ENCODE results near the gene ARHGDIB.

- TF ChIP-seq, protein P1, sequence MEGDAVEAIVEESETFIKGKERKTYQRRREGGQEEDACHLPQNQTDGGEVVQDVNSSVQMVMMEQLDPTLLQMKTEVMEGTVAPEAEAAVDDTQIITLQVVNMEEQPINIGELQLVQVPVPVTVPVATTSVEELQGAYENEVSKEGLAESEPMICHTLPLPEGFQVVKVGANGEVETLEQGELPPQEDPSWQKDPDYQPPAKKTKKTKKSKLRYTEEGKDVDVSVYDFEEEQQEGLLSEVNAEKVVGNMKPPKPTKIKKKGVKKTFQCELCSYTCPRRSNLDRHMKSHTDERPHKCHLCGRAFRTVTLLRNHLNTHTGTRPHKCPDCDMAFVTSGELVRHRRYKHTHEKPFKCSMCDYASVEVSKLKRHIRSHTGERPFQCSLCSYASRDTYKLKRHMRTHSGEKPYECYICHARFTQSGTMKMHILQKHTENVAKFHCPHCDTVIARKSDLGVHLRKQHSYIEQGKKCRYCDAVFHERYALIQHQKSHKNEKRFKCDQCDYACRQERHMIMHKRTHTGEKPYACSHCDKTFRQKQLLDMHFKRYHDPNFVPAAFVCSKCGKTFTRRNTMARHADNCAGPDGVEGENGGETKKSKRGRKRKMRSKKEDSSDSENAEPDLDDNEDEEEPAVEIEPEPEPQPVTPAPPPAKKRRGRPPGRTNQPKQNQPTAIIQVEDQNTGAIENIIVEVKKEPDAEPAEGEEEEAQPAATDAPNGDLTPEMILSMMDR (IDR thresholded peaks at IDR 0.05): no peak
- no peak for TF ChIP-seq POLR2A (IDR thresholded peaks at IDR 0.05)
These were observed 64.8 kb downstream of the ARHGDIB start for GRCh38 chr12:14896521-14897169.

Measured in tibial nerve (tissue), 3 donors.